ENCODE results near the gene NXPH2. TPM values are rescaled to one million over a fixed set of nuclear protein-coding genes. Genes with fewer than 3 reads are reported as not detected.

Gene NXPH2
- polyA plus RNA-seq, 1 of the 3 experiments (the other 2 are of a cell fraction): not detected

GRCh38 chr2:138771534-138771933 is 8.7 kb downstream of the NXPH2 start:
- H4K20me1 ChIP-seq (ENCODE audit: insufficient read depth): no peaks in the 10 kb centered on the region
- H3K9me3 ChIP-seq: no peaks in the 10 kb centered on the region; the same call in 1 of the 2 replicates
- H3F3A ChIP-seq (replicated peaks; ENCODE audit: insufficient read depth): no peaks in the 10 kb centered on the region
- POLR2A ChIA-PET: no interaction called here
- CTCF ChIA-PET: interaction anchor here (0.8 kb wide), 1 partner anchor 15 kb away, joined by 3 read pairs; no protein-coding TSS in a partner anchor
- no peaks in the 10 kb centered on the region for H3K27me3 ChIP-seq (ENCODE audit: insufficient read depth)
- no peak overlapping the region for H3K9ac ChIP-seq
- H3K27ac ChIP-seq (ENCODE audit: low read depth in 2 of 2, low read length in 1 of 2): no peak overlapping the region
- no peaks in the 10 kb centered on the region for H3K36me3 ChIP-seq (replicated peaks in 1 of 2; ENCODE audit: control insufficient read depth in 1 of 2, insufficient read depth in 2 of 2, low read length in 1 of 2)
- TF ChIP-seq GATA2 (CRISPR knock-in tag; IDR thresholded peaks at IDR 0.05) (no peak), RXRA (IDR thresholded peaks at IDR 0.05; ENCODE audit: borderline replicate concordance, low read depth) (no peak), SIN3A (IDR thresholded peaks at IDR 0.05; ENCODE audit: borderline replicate concordance, low read depth, low read length) (no peak), EP300 (IDR thresholded peaks at IDR 0.05; ENCODE audit: borderline replicate concordance in 1 of 2, low read depth in 1 of 2, low read length in 1 of 2) (no peak), CTCF (IDR thresholded peaks at IDR 0.05) (no peak), CHD2 (IDR thresholded peaks at IDR 0.05; ENCODE audit: low read length, partially characterized antibody) (no peak), SMC3 (IDR thresholded peaks at IDR 0.05; ENCODE audit: low read depth, low read length) (no peak)
- TF ChIP-seq, protein P1, sequence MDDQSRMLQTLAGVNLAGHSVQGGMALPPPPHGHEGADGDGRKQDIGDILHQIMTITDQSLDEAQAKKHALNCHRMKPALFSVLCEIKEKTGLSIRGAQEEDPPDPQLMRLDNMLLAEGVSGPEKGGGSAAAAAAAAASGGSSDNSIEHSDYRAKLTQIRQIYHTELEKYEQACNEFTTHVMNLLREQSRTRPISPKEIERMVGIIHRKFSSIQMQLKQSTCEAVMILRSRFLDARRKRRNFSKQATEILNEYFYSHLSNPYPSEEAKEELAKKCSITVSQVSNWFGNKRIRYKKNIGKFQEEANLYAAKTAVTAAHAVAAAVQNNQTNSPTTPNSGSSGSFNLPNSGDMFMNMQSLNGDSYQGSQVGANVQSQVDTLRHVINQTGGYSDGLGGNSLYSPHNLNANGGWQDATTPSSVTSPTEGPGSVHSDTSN (IDR thresholded peaks at IDR 0.05): no peak
- 74% methylated on average over 4 of the region's 4 CpGs for WGBS (ENCODE audit: low lambda C conversion rate)
- no peak overlapping the region for H3K4me3 ChIP-seq (ENCODE audit: low read depth in 2 of 2, low read length in 1 of 2)
- H3K9me2 ChIP-seq: no peaks in the 10 kb centered on the region
- no peak overlapping the region for H3K4me2 ChIP-seq
- H2AFZ ChIP-seq (ENCODE audit: low read depth): no peak overlapping the region
- no peaks in the 10 kb centered on the region for H3K79me2 ChIP-seq (ENCODE audit: insufficient read depth)
- DNase-seq: no peak
- H3K4me1 ChIP-seq (ENCODE audit: control insufficient read depth in 1 of 2, insufficient read depth in 2 of 2, low read depth in 1 of 2, low read length in 1 of 2): no peaks in the 10 kb centered on the region

- no peak overlapping the region for H2AFZ ChIP-seq (ENCODE audit: low read depth)
- TF ChIP-seq GABPA (IDR thresholded peaks at IDR 0.05; ENCODE audit: low read depth) (no peak), FOXM1 (IDR thresholded peaks at IDR 0.05; ENCODE audit: low read depth) (no peak), FOXJ3 (CRISPR knock-in tag; IDR thresholded peaks at IDR 0.05) (no peak)
- no peak overlapping the region for H3K4me3 ChIP-seq (ENCODE audit: low read depth in 2 of 2, low read length in 1 of 2)
- H3K27me3 ChIP-seq (ENCODE audit: insufficient read depth): no peaks in the 10 kb centered on the region
- no peaks in the 10 kb centered on the region; the same call in 1 of the 2 replicates for H3K9me3 ChIP-seq
- no peaks in the 10 kb centered on the region for H3K36me3 ChIP-seq (replicated peaks in 1 of 2; ENCODE audit: control insufficient read depth in 1 of 2, insufficient read depth in 2 of 2, low read length in 1 of 2)
- H3K9me2 ChIP-seq: no peaks in the 10 kb centered on the region
- no peaks in the 10 kb centered on the region for H3F3A ChIP-seq (replicated peaks; ENCODE audit: insufficient read depth)
- 53% methylated on average over 1 of the region's 1 CpG for WGBS (ENCODE audit: low lambda C conversion rate)
- H3K27ac ChIP-seq (ENCODE audit: low read depth in 2 of 2, low read length in 1 of 2): no peak overlapping the region
- no peak overlapping the region for H3K4me2 ChIP-seq
- H3K4me1 ChIP-seq (ENCODE audit: control insufficient read depth in 1 of 2, insufficient read depth in 2 of 2, low read depth in 1 of 2, low read length in 1 of 2): no peaks in the 10 kb centered on the region
- ChIA-PET POLR2A (no interaction called here), CTCF (interaction anchor here (3.8 kb wide), 1 partner anchor 20 kb away, joined by 13 read pairs; no protein-coding TSS in a partner anchor)
- no peaks in the 10 kb centered on the region for H3K79me2 ChIP-seq (ENCODE audit: insufficient read depth)
- no peak for DNase-seq
- H3K9ac ChIP-seq: no peak overlapping the region
- no peaks in the 10 kb centered on the region for H4K20me1 ChIP-seq (ENCODE audit: insufficient read depth)
Observed at GRCh38 chr2:138767101-138767500, 13.1 kb downstream of the NXPH2 start.
